Upper lobe of left lung (tissue), 6 donors: ENCODE measurements around the gene PHYKPL. TPM values are rescaled to one million over a fixed set of nuclear protein-coding genes. Genes with fewer than 3 reads are reported as not detected.

ENCODE experiments used
- ATAC-seq, 2 donors: fragments of 200-7000 bp; cut with Tn5 transposase; one replicate each; pipeline ENCODE4 v1.9.1; 2022; ENCODE audit warnings: mild to moderate bottlenecking in 2 of 2, moderate library complexity in 2 of 2; ENCODE audit not compliant: low FRiP score in 2 of 2
- DNase-seq, 2 donors: peaks; one replicate each; pipeline ENCODE4 v3.0.0-alpha.2; 2019 to 2020
- H3K27ac ChIP-seq, 4 donors: fragments of 200-600 bp; sonication (generic); one replicate each; pipeline ENCODE4 v1.5.1; 2016 to 2019
- H3K27me3 ChIP-seq, 4 donors: fragments of 200-600 bp; sonication (generic); one replicate each; pipeline ENCODE4 v1.5.1; 2017 to 2019
- H3K36me3 ChIP-seq, 4 donors: fragments of 200-600 bp; sonication (generic); one replicate each; pipeline ENCODE4 v1.5.1; 2016 to 2019
- H3K4me1 ChIP-seq, 4 donors: fragments of 200-600 bp; sonication (generic); one replicate each; pipeline ENCODE4 v1.5.1; 2018 to 2019
- H3K4me3 ChIP-seq, 4 donors: fragments of 200-600 bp; sonication (generic); one replicate each; pipeline ENCODE4 v1.5.1; 2017 to 2019; ENCODE audit warnings: mild to moderate bottlenecking in 2 of 4, moderate library complexity in 1 of 4
- H3K9me3 ChIP-seq, 4 donors: fragments of 200-600 bp; sonication (generic); one replicate each; pipeline ENCODE4 v1.5.1; 2018 to 2019
- CTCF ChIP-seq, 6 experiments: fragments of 450-650 bp in 4 of 6; fragments of 200-600 bp in 2 of 6; sonication (generic) in 2 of 6; IDR thresholded peaks; one replicate each; pipeline ENCODE4 v1.5.1; 2016 to 2019; ENCODE audit warnings: antibody characterized with exemption in 6 of 6
- EP300 ChIP-seq, 4 donors: sonication (generic); formaldehyde crosslinking; IDR thresholded peaks; one replicate each; pipeline ENCODE4 v1.5.1; 2017; ENCODE audit warnings: antibody characterized with exemption in 4 of 4, control low read depth in 2 of 4
- POLR2A ChIP-seq, 4 donors: fragments of 450-650 bp; IDR thresholded peaks; one replicate each; pipeline ENCODE4 v1.5.1; 2016 to 2017; ENCODE audit warnings: antibody characterized with exemption in 4 of 4, mild to moderate bottlenecking in 2 of 4
- POLR2AphosphoS5 ChIP-seq, 2 donors: sonication (generic); formaldehyde crosslinking; IDR thresholded peaks; one replicate each; pipeline ENCODE4 v1.5.1; 2017; ENCODE audit warnings: antibody characterized with exemption in 2 of 2
- WGBS, 2 donors: methylation state at CpG; one replicate each; pipeline ENCODE4 v1.1.5; 2017 to 2018; 5-methylcytosine and 5-hydroxymethylcytosine counted together
- total RNA-seq, 6 donors: library from RNA; depleted of rRNA in 4 of 6; stranded (reverse); fragments of >200 nt in 4 of 6; gene quantifications; one replicate each; pipeline versions ENCODE4 v1.1.0 to v1.2.1, GENCODE V29; 2016 to 2021
- donor health status: DM: no; HTN: no; CAD: no; lungs with moderate emphysema.
- donor health status: DM: no; HTN: yes; CAD: no; lungs with severe emphysema.

PHYKPL gene
- total RNA-seq, 6 donors from 2014 or later: 61.0 to 237 (median 91.9) TPM

GRCh38 chr5:178182158-178182876 is 50.3 kb downstream of the PHYKPL start:
- ATAC-seq (no peak), DNase-seq (no peak)
- WGBS, 2 donors: 26 to 37% methylated on average over 4 of the region's 4 CpGs
- H3K27ac ChIP-seq: no peak overlapping the region
- H3K27me3 ChIP-seq: no peaks in the 10 kb centered on the region
- no peaks in the 10 kb centered on the region for H3K36me3 ChIP-seq
- no peak overlapping the region for H3K4me3 ChIP-seq
- H3K4me1 ChIP-seq: no peaks in the 10 kb centered on the region
- TF ChIP-seq POLR2A (IDR thresholded peaks at IDR 0.05) (no peak), CTCF (IDR thresholded peaks at IDR 0.05) (no peak), EP300 (IDR thresholded peaks at IDR 0.05) (no peak), POLR2AphosphoS5 (IDR thresholded peaks at IDR 0.05) (no peak)
- no peaks in the 10 kb centered on the region for H3K9me3 ChIP-seq

- Histone ChIP-seq H3K9me3 (no peaks in the 10 kb centered on the region), H3K4me1 (no peaks in the 10 kb centered on the region), H3K27ac (no peak overlapping the region), H3K36me3 (no peaks in the 10 kb centered on the region), H3K27me3 (no peaks in the 10 kb centered on the region), H3K4me3 (no peak overlapping the region)
- WGBS, 2 donors: 43 to 55% methylated on average over 7 to 9 of the region's 9 CpGs
- DNase-seq (no peak), ATAC-seq (no peak)
- TF ChIP-seq POLR2AphosphoS5 (IDR thresholded peaks at IDR 0.05): no peak
- TF ChIP-seq EP300 (IDR thresholded peaks at IDR 0.05): no peak
- TF ChIP-seq CTCF (IDR thresholded peaks at IDR 0.05): no peak
- TF ChIP-seq POLR2A (IDR thresholded peaks at IDR 0.05): no peak
Measured at GRCh38 chr5:178180141-178180863, 52.3 kb downstream of the PHYKPL start.

- H3K36me3 ChIP-seq: no peaks in the 10 kb centered on the region
- ATAC-seq: no peak
- H3K9me3 ChIP-seq: no peaks in the 10 kb centered on the region
- no peak overlapping the region for H3K4me3 ChIP-seq
- no peaks in the 10 kb centered on the region for H3K27me3 ChIP-seq
- TF ChIP-seq POLR2AphosphoS5 (IDR thresholded peaks at IDR 0.05) (no peak), EP300 (IDR thresholded peaks at IDR 0.05) (no peak), POLR2A (IDR thresholded peaks at IDR 0.05) (no peak), CTCF (IDR thresholded peaks at IDR 0.05) (no peak)
- DNase-seq: no peak
- WGBS, 2 donors: 90 to 92% methylated on average over 7 to 8 of the region's 8 CpGs
- no peak overlapping the region for H3K27ac ChIP-seq
- no peaks in the 10 kb centered on the region for H3K4me1 ChIP-seq
Measured at GRCh38 chr5:178177569-178177968, 55.0 kb downstream of the PHYKPL start.

DNA sequence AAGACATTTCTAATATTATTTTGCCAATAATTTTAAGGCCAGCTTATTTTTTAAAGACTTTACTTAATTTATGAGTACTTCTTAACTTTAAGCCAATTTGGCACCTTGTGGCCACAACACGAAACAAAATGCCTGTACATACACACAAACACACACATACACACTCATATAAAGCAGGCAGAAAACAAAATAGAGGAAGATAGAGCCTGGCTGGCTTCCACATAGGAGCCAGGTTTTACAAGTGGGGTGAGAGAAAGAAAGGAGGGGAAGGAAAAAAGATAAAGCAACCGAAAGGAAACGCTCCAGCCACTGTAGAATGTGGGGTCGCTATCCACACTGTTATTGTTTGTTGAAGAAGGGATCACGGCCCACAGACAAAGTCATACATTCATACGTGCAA is 55.8 kb downstream of the PHYKPL start:
- H3K4me1 ChIP-seq: no peaks in the 10 kb centered on the region
- no peaks in the 10 kb centered on the region for H3K27me3 ChIP-seq
- DNase-seq (no peak), ATAC-seq (no peak)
- H3K36me3 ChIP-seq: no peaks in the 10 kb centered on the region
- no peaks in the 10 kb centered on the region for H3K9me3 ChIP-seq
- H3K4me3 ChIP-seq: no peak overlapping the region
- TF ChIP-seq CTCF (IDR thresholded peaks at IDR 0.05): no peak
- no peak for TF ChIP-seq EP300 (IDR thresholded peaks at IDR 0.05)
- no peak for TF ChIP-seq POLR2A (IDR thresholded peaks at IDR 0.05)
- no peak for TF ChIP-seq POLR2AphosphoS5 (IDR thresholded peaks at IDR 0.05)
- H3K27ac ChIP-seq: no peak overlapping the region
- 63 to 69% methylated on average over 6 of the region's 6 CpGs for WGBS, 2 donors
